ENCODE measurements around the gene SRSF2.
"Not testable (repeated sequence)": the region's sequence is repeated elsewhere in the genome, so short reads cannot be mapped to it uniquely, and the experiment has no call there.

The SRSF2 gene

GRCh38 chr17:76702076-76702475, 35.1 kb downstream of the SRSF2 start:
- peak overlapping the region; percentile 85 to 89 for H3K27ac ChIP-seq
- no peak for TF ChIP-seq CTCF (IDR thresholded peaks at IDR 0.05)
- no peaks in the 10 kb centered on the region for H3K9me3 ChIP-seq
- intact Hi-C loops (cut with DNase I; ENCODE audit: low total_unique reads): no loop called here
- H3K36me3 ChIP-seq: no peaks in the 10 kb centered on the region
- no peak overlapping the region for H3K4me3 ChIP-seq
- no peak for DNase-seq
- no peaks in the 10 kb centered on the region for H3K27me3 ChIP-seq
- H3K4me1 ChIP-seq: peaks cover 7 to 86% (median 56%) of the 10 kb centered on the region in 4 donors

- no peak for DNase-seq
- TF ChIP-seq CTCF (IDR thresholded peaks at IDR 0.05): no peak
- H3K4me3 ChIP-seq: peak overlapping the region; percentile 32 to 45
- no peaks in the 10 kb centered on the region for H3K36me3 ChIP-seq
- H3K4me1 ChIP-seq: peaks cover 7 to 87% (median 57%) of the 10 kb centered on the region in 4 donors
- peak overlapping the region; percentile 85 to 89 for H3K27ac ChIP-seq
- H3K9me3 ChIP-seq: no peaks in the 10 kb centered on the region
- intact Hi-C loops (cut with DNase I; ENCODE audit: low total_unique reads): no loop called here
- H3K27me3 ChIP-seq: no peaks in the 10 kb centered on the region
These were observed 35.6 kb downstream of the SRSF2 start for GRCh38 chr17:76701471-76701967.

GRCh38 chr17:76700617-76701470, 36.3 kb downstream of the SRSF2 start:
- no peak for TF ChIP-seq CTCF (IDR thresholded peaks at IDR 0.05)
- peaks cover 7 to 92% (median 61%) of the 10 kb centered on the region in 4 donors for H3K4me1 ChIP-seq
- intact Hi-C loops (cut with DNase I; ENCODE audit: low total_unique reads): no loop called here

GRCh38 chr17:76700270-76700616, 36.9 kb downstream of the SRSF2 start:
- DNase-seq: no peak
- TF ChIP-seq CTCF (IDR thresholded peaks at IDR 0.05): no peak
- no peaks in the 10 kb centered on the region for H3K36me3 ChIP-seq
- H3K27me3 ChIP-seq: no peaks in the 10 kb centered on the region
- peak overlapping the region; percentile 85 to 89 for H3K27ac ChIP-seq
- peaks cover 7 to 92% (median 67%) of the 10 kb centered on the region in 4 donors for H3K4me1 ChIP-seq
- H3K9me3 ChIP-seq: no peaks in the 10 kb centered on the region
- peak overlapping the region; percentile 32 to 45 for H3K4me3 ChIP-seq
- intact Hi-C loops (cut with DNase I; ENCODE audit: low total_unique reads): no loop called here

More at GRCh38 chr17:76700617-76701470, 36.3 kb downstream of the SRSF2 start:
- H3K27me3 ChIP-seq: no peaks in the 10 kb centered on the region
- DNase-seq: peak; percentile 75 to 84
- H3K27ac ChIP-seq: peak overlapping the region; percentile 85 to 89
- no peaks in the 10 kb centered on the region for H3K9me3 ChIP-seq
- peak overlapping the region; percentile 32 to 45 for H3K4me3 ChIP-seq
- H3K36me3 ChIP-seq: no peaks in the 10 kb centered on the region

GRCh38 chr17:76698466-76698977, 38.6 kb downstream of the SRSF2 start:
- H3K4me3 ChIP-seq; H3K36me3 ChIP-seq; DNase-seq; H3K27me3 ChIP-seq; intact Hi-C loops (cut with DNase I; ENCODE audit: low total_unique reads); H3K9me3 ChIP-seq: not testable (repeated sequence)
- H3K4me1 ChIP-seq: peaks cover 7 to 97% (median 76%) of the 10 kb centered on the region in 4 donors
- H3K27ac ChIP-seq: peak overlapping the region; percentile 85 to 89
